Measurements from ENCODE around the gene RPL4. TPM values are rescaled to one million over a fixed set of nuclear protein-coding genes. Genes with fewer than 3 reads are reported as not detected.

RPL4 gene
- total and polyA plus RNA-seq, 2 of the 8 experiments (the other 6 are each of a cell fraction or from before 2014, with no cell fraction given): 3,950 to 3,973 TPM

GRCh38 chr15:66476535-66476934, 28.1 kb downstream of the RPL4 start:
- no peak overlapping the region for H3K4me2 ChIP-seq (ENCODE audit: insufficient read depth in 1 of 2, low read depth in 2 of 2, low read length in 2 of 2)
- H3K79me2 ChIP-seq (ENCODE audit: control insufficient read depth in 1 of 2, insufficient read depth in 2 of 2, low read length in 2 of 2): peaks cover 0 to 24% of the 10 kb centered on the region in 2 experiments; a peak in 1 of 4 replicates
- H3K36me3 ChIP-seq (ENCODE audit: control insufficient read depth in 2 of 4, insufficient read depth in 4 of 4, low read length in 3 of 4): peaks cover 0 to 5% (median under 1%) of the 10 kb centered on the region in 4 experiments; a peak in 2 of 8 replicates
- H3K27me3 ChIP-seq (replicated peaks in 1 of 4; ENCODE audit: control insufficient read depth in 3 of 4, extremely low read depth in 1 of 4, insufficient read depth in 3 of 4, low read length in 3 of 4): no peaks in the 10 kb centered on the region
- CTCF ChIA-PET (ENCODE audit: partially characterized antibody): interaction anchor here (0.6 to 1.0 kb wide), 4 partner anchors 16 to 665 kb away, joined by 3 read pairs; partner anchors contain the start of gene SNAPC5
- H4K8ac ChIP-seq (ENCODE audit: extremely low read depth, insufficient read depth, low read length): no peak overlapping the region
- H3K79me1 ChIP-seq (ENCODE audit: low read depth, low read length): peaks cover 3% of the 10 kb centered on the region; the same call in 1 of the 2 replicates
- no peak overlapping the region for H3K14ac ChIP-seq (ENCODE audit: insufficient read length)
- peak overlapping the region; percentile 6; the same call in 1 of the 2 replicates for H2BK12ac ChIP-seq (ENCODE audit: low read depth, low read length)
- H4K91ac ChIP-seq (replicated peaks; ENCODE audit: insufficient read length, low read length): peak overlapping the region; percentile 54
- no peak overlapping the region for H2BK20ac ChIP-seq (ENCODE audit: low read length)
- no peak for DNase-seq (ENCODE audit: low read depth in 1 of 2, low spot score in 2 of 2)
- H3K4ac ChIP-seq (replicated peaks; ENCODE audit: insufficient read length, low read depth, low read length): no peak overlapping the region
- no peak overlapping the region for H4K5ac ChIP-seq (ENCODE audit: insufficient read length, low read depth, low read length)
- H3K9me3 ChIP-seq (ENCODE audit: insufficient read depth in 2 of 2, low read depth in 1 of 2, low read length in 1 of 2): no peaks in the 10 kb centered on the region
- peak overlapping the region; percentile 37; the same call in 1 of the 2 replicates for H3K27ac ChIP-seq (ENCODE audit: low read depth, low read length)
- POLR2A ChIA-PET (ENCODE audit: partially characterized antibody): interaction anchor here (0.9 to 2.9 kb wide), 5 partner anchors 8 to 24 kb away, joined by 3 to 9 read pairs (median 3); no protein-coding TSS in a partner anchor
- peak overlapping the region; percentile 71 for H2BK5ac ChIP-seq (ENCODE audit: low read depth, low read length)
- H2AFZ ChIP-seq (ENCODE audit: low read length): no peak overlapping the region
- H2BK15ac ChIP-seq (ENCODE audit: low read length): 0 out of 2 replicates have a peak overlapping the region, but pooled peaks have one; percentile 75
- H4K20me1 ChIP-seq (replicated peaks in 1 of 2; ENCODE audit: control insufficient read depth in 1 of 2, insufficient read depth in 2 of 2, low read length in 2 of 2): peaks cover 0 to 3% of the 10 kb centered on the region in 2 experiments
- no peak overlapping the region for H3K4me3 ChIP-seq (ENCODE audit: extremely low read depth in 1 of 4, insufficient read depth in 2 of 4, low read depth in 3 of 4, low read length in 4 of 4)
- peak overlapping the region; percentile 17; the same call in 1 of the 2 replicates for H3K18ac ChIP-seq (ENCODE audit: extremely low read depth, low read length)
- H2AK5ac ChIP-seq (ENCODE audit: low read depth, low read length): 0 out of 2 replicates have a peak overlapping the region, but pooled peaks have one; percentile 79
- no peak for FAIRE-seq
- TF ChIP-seq MAFK (IDR thresholded peaks at IDR 0.05; ENCODE audit: low read depth, low read length) (no peak), ATF3 (IDR thresholded peaks at IDR 0.05; ENCODE audit: insufficient read depth, low read depth, low read length) (no peak), FOSL1 (IDR thresholded peaks at IDR 0.05; ENCODE audit: insufficient read depth, low read depth, low read length) (no peak)
- H3K23me2 ChIP-seq (ENCODE audit: low read depth, low read length): no peaks in the 10 kb centered on the region
- peaks cover 17 to 49% (median 36%) of the 10 kb centered on the region in 4 experiments for H3K4me1 ChIP-seq (replicated peaks in 1 of 4; ENCODE audit: control insufficient read depth in 3 of 4, insufficient read depth in 4 of 4, low read length in 3 of 4)
- H3K9ac ChIP-seq (replicated peaks in 1 of 4; ENCODE audit: extremely low read depth in 1 of 4, low read depth in 3 of 4, low read length in 3 of 4): no peak overlapping the region
- no peak overlapping the region for H3K56ac ChIP-seq (replicated peaks; ENCODE audit: insufficient read length, low read depth, low read length)
- H3K23ac ChIP-seq (ENCODE audit: insufficient read length): no peak overlapping the region
- H2BK120ac ChIP-seq (replicated peaks; ENCODE audit: low read depth, low read length): no peak overlapping the region
- WGBS, 2 experiments (ENCODE audit: extremely low coverage in 1 of 2, insufficient coverage in 1 of 2, insufficient read length in 1 of 2, insufficient replicate concordance in 2 of 2, low coverage in 1 of 2, low lambda C conversion rate in 2 of 2, missing lambda C conversion rate in 1 of 2): 81% methylated on average over 4 of the region's 4 CpGs; no CpG with 5 or more reads in 1 of the 2 experiments
